ENCODE measurements around the gene SEC16A.

DNA sequence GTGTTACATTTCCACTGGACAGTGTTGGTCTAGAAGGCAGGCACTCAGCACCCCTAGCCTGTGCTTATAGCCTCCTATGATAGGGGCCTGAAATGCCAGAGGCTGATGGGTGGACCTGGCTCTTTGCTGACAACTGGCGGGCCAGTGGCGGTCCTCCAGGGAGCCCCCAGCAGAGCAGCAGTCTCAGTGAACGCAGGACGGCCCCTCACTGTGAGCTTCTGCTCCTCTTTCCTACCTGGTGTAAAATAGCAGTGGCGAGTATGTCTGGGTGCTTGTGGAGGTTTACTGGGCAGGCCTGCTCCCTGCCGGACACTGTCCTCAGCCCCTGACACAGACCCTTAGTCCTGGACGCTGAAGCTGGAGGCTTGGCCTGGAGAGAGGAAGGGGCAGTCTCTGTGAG, 3.3 kb upstream of the SEC16A start:
- TF ChIP-seq, protein P1, sequence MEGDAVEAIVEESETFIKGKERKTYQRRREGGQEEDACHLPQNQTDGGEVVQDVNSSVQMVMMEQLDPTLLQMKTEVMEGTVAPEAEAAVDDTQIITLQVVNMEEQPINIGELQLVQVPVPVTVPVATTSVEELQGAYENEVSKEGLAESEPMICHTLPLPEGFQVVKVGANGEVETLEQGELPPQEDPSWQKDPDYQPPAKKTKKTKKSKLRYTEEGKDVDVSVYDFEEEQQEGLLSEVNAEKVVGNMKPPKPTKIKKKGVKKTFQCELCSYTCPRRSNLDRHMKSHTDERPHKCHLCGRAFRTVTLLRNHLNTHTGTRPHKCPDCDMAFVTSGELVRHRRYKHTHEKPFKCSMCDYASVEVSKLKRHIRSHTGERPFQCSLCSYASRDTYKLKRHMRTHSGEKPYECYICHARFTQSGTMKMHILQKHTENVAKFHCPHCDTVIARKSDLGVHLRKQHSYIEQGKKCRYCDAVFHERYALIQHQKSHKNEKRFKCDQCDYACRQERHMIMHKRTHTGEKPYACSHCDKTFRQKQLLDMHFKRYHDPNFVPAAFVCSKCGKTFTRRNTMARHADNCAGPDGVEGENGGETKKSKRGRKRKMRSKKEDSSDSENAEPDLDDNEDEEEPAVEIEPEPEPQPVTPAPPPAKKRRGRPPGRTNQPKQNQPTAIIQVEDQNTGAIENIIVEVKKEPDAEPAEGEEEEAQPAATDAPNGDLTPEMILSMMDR (IDR thresholded peaks at IDR 0.05; ENCODE audit: low read depth, low read length, missing input control), result no peak
- TF ChIP-seq, protein P2, sequence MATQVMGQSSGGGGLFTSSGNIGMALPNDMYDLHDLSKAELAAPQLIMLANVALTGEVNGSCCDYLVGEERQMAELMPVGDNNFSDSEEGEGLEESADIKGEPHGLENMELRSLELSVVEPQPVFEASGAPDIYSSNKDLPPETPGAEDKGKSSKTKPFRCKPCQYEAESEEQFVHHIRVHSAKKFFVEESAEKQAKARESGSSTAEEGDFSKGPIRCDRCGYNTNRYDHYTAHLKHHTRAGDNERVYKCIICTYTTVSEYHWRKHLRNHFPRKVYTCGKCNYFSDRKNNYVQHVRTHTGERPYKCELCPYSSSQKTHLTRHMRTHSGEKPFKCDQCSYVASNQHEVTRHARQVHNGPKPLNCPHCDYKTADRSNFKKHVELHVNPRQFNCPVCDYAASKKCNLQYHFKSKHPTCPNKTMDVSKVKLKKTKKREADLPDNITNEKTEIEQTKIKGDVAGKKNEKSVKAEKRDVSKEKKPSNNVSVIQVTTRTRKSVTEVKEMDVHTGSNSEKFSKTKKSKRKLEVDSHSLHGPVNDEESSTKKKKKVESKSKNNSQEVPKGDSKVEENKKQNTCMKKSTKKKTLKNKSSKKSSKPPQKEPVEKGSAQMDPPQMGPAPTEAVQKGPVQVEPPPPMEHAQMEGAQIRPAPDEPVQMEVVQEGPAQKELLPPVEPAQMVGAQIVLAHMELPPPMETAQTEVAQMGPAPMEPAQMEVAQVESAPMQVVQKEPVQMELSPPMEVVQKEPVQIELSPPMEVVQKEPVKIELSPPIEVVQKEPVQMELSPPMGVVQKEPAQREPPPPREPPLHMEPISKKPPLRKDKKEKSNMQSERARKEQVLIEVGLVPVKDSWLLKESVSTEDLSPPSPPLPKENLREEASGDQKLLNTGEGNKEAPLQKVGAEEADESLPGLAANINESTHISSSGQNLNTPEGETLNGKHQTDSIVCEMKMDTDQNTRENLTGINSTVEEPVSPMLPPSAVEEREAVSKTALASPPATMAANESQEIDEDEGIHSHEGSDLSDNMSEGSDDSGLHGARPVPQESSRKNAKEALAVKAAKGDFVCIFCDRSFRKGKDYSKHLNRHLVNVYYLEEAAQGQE (IDR thresholded peaks at IDR 0.05), result no peak
- TF ChIP-seq RAD21 (IDR thresholded peaks at IDR 0.05), result no peak
- TF ChIP-seq, protein P3, sequence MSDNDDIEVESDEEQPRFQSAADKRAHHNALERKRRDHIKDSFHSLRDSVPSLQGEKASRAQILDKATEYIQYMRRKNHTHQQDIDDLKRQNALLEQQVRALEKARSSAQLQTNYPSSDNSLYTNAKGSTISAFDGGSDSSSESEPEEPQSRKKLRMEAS (IDR thresholded peaks at IDR 0.05), result no peak
- no peak for TF ChIP-seq EGR1 (IDR thresholded peaks at IDR 0.05; ENCODE audit: low read depth in 2 of 2)

Data from liver (tissue), 3 donors.